ENCODE results near the gene PLA1A. TPM values are rescaled to one million over a fixed set of nuclear protein-coding genes. Genes with fewer than 3 reads are reported as not detected.

PLA1A gene
- total RNA-seq, 1 donor from 2014 or later = 2.8 TPM

- no peak for DNase-seq (ENCODE audit: low read depth)
Measured at GRCh38 chr3:119604878-119605277, 7.2 kb downstream of the PLA1A start.

GRCh38 chr3:119608405-119609000 lies 10.8 kb downstream of the PLA1A start:
- no peak for DNase-seq (ENCODE audit: low read depth)

- no peak for DNase-seq (ENCODE audit: low read depth)
Measured at GRCh38 chr3:119609301-119609700, 11.6 kb downstream of the PLA1A start.

- DNase-seq (ENCODE audit: low read depth) = no peak
Measured at GRCh38 chr3:119611664-119612063, 14.0 kb downstream of the PLA1A start.

- peak; percentile 38 for DNase-seq (ENCODE audit: low read depth)
Measured at GRCh38 chr3:119613201-119613600, 15.5 kb downstream of the PLA1A start.

GRCh38 chr3:119613872-119614271 lies 16.2 kb downstream of the PLA1A start:
- peak; percentile 80 for DNase-seq (ENCODE audit: low read depth)

GRCh38 chr3:119616056-119616455 lies 18.4 kb downstream of the PLA1A start:
- peak; percentile 89 for DNase-seq (ENCODE audit: low read depth)

- peak; percentile 20 for DNase-seq (ENCODE audit: low read depth)
Measured at GRCh38 chr3:119619094-119619493, 21.4 kb downstream of the PLA1A start.

- DNase-seq (ENCODE audit: low read depth) = peak; percentile 48
Measured at GRCh38 chr3:119620899-119621298, 23.2 kb downstream of the PLA1A start.

- DNase-seq (ENCODE audit: low read depth) = no peak
Measured at GRCh38 chr3:119624002-119624720, 26.5 kb downstream of the PLA1A start.

- no peak for DNase-seq (ENCODE audit: low read depth)
Measured at GRCh38 chr3:119625451-119626153, 27.9 kb downstream of the PLA1A start.

- DNase-seq (ENCODE audit: low read depth) = no peak
Measured at GRCh38 chr3:119626196-119626595, 28.5 kb downstream of the PLA1A start.

- peak; percentile 15 for DNase-seq (ENCODE audit: low read depth)
Measured at GRCh38 chr3:119627461-119627860, 29.8 kb downstream of the PLA1A start.

GRCh38 chr3:119628390-119628789 lies 30.7 kb downstream of the PLA1A start:
- DNase-seq (ENCODE audit: low read depth) = no peak

GRCh38 chr3:119628816-119629445 lies 31.2 kb downstream of the PLA1A start:
- peak; percentile 43 for DNase-seq (ENCODE audit: low read depth)

- DNase-seq (ENCODE audit: low read depth) = peak; percentile 58
Measured at GRCh38 chr3:119630128-119630879, 32.6 kb downstream of the PLA1A start.

GRCh38 chr3:119630880-119631329 lies 33.2 kb downstream of the PLA1A start:
- DNase-seq (ENCODE audit: low read depth) = no peak

- DNase-seq (ENCODE audit: low read depth) = peak; percentile 26
Measured at GRCh38 chr3:119631516-119631915, 33.8 kb downstream of the PLA1A start.

- no peak for DNase-seq (ENCODE audit: low read depth)
Measured at GRCh38 chr3:119632216-119632615, 34.5 kb downstream of the PLA1A start.

GRCh38 chr3:119632829-119633228 lies 35.1 kb downstream of the PLA1A start:
- no peak for DNase-seq (ENCODE audit: low read depth)

- DNase-seq (ENCODE audit: low read depth) = no peak
Measured at GRCh38 chr3:119635719-119636118, 38.0 kb downstream of the PLA1A start.
